Measurements from ENCODE around the gene PREX1. TPM values are rescaled to one million over a fixed set of nuclear protein-coding genes. Genes with fewer than 3 reads are reported as not detected.

Gene PREX1
- total and polyA plus RNA-seq, 8 donors = 5.2 to 25.2 (median 16.6) TPM

GRCh38 chr20:48797850-48798747, 29.7 kb downstream of the PREX1 start:
- Histone ChIP-seq H3K27me3 (no peaks in the 10 kb centered on the region), H3K9me3 (no peaks in the 10 kb centered on the region), H3K36me3 (no peaks in the 10 kb centered on the region), H3K4me1 (peaks cover 0 to 69% (median 11%) of the 10 kb centered on the region in 4 donors), H3K27ac (peak overlapping the region in 1 of 5 donors; percentile 43), H3K4me3 (no peak overlapping the region)
- 80 to 88% (median 84%) methylated on average over 11 of the region's 11 CpGs for WGBS, 5 donors
- TF ChIP-seq POLR2A (IDR thresholded peaks at IDR 0.05) (no peak), POLR2AphosphoS5 (IDR thresholded peaks at IDR 0.05) (no peak), CTCF (IDR thresholded peaks at IDR 0.05) (no peak), EP300 (IDR thresholded peaks at IDR 0.05) (no peak)
- intact Hi-C loops (cut with DNase I; ENCODE audit: low total_unique reads) = no loop called here
- DNase-seq = no peak

GRCh38 chr20:48797275-48797825, 30.4 kb downstream of the PREX1 start:
- intact Hi-C loops (cut with DNase I; ENCODE audit: low total_unique reads) = no loop called here
- Histone ChIP-seq H3K27me3 (no peaks in the 10 kb centered on the region), H3K36me3 (no peaks in the 10 kb centered on the region), H3K9me3 (no peaks in the 10 kb centered on the region), H3K4me3 (no peak overlapping the region), H3K27ac (peak overlapping the region in 1 of 5 donors; percentile 43), H3K4me1 (peaks cover 0 to 70% (median 11%) of the 10 kb centered on the region in 4 donors)
- no peak for TF ChIP-seq POLR2A (IDR thresholded peaks at IDR 0.05)
- no peak for TF ChIP-seq CTCF (IDR thresholded peaks at IDR 0.05)
- no peak for TF ChIP-seq EP300 (IDR thresholded peaks at IDR 0.05)
- TF ChIP-seq POLR2AphosphoS5 (IDR thresholded peaks at IDR 0.05) = no peak
- WGBS, 5 donors = 74 to 89% (median 81%) methylated on average over 7 to 15 of the region's 15 CpGs
- DNase-seq = peak in 1 of 2 donors; percentile 62

GRCh38 chr20:48795732-48796131, 32.1 kb downstream of the PREX1 start:
- no peak for TF ChIP-seq EP300 (IDR thresholded peaks at IDR 0.05)
- no peak for TF ChIP-seq CTCF (IDR thresholded peaks at IDR 0.05)
- TF ChIP-seq POLR2A (IDR thresholded peaks at IDR 0.05) = no peak
- no peak for TF ChIP-seq POLR2AphosphoS5 (IDR thresholded peaks at IDR 0.05)
- Histone ChIP-seq H3K27ac (no peak overlapping the region), H3K36me3 (no peaks in the 10 kb centered on the region), H3K9me3 (no peaks in the 10 kb centered on the region), H3K4me1 (peaks cover 14 to 82% (median 24%) of the 10 kb centered on the region in 4 donors), H3K4me3 (no peak overlapping the region), H3K27me3 (no peaks in the 10 kb centered on the region)
- intact Hi-C loops (cut with DNase I; ENCODE audit: low total_unique reads) = no loop called here
- no peak for DNase-seq
- WGBS, 5 donors = 43 to 52% (median 45%) methylated on average over 5 of the region's 5 CpGs

GRCh38 chr20:48794816-48795457, 32.9 kb downstream of the PREX1 start:
- WGBS, 5 donors = 63 to 86% (median 79%) methylated on average over 5 of the region's 5 CpGs

More at GRCh38 chr20:48794816-48795457, 32.9 kb downstream of the PREX1 start:
- no peaks in the 10 kb centered on the region for H3K9me3 ChIP-seq
- no peak overlapping the region for H3K27ac ChIP-seq
- no peaks in the 10 kb centered on the region for H3K36me3 ChIP-seq
- intact Hi-C loops (cut with DNase I; ENCODE audit: low total_unique reads) = no loop called here
- DNase-seq = no peak
- H3K4me1 ChIP-seq = peaks cover 15 to 82% (median 26%) of the 10 kb centered on the region in 4 donors
- H3K27me3 ChIP-seq = no peaks in the 10 kb centered on the region
- no peak overlapping the region for H3K4me3 ChIP-seq
- TF ChIP-seq POLR2AphosphoS5 (IDR thresholded peaks at IDR 0.05) (no peak), CTCF (IDR thresholded peaks at IDR 0.05) (no peak), POLR2A (IDR thresholded peaks at IDR 0.05) (no peak), EP300 (IDR thresholded peaks at IDR 0.05) (no peak)
